ENCODE results near the gene AFAP1.

AFAP1 gene

DNA sequence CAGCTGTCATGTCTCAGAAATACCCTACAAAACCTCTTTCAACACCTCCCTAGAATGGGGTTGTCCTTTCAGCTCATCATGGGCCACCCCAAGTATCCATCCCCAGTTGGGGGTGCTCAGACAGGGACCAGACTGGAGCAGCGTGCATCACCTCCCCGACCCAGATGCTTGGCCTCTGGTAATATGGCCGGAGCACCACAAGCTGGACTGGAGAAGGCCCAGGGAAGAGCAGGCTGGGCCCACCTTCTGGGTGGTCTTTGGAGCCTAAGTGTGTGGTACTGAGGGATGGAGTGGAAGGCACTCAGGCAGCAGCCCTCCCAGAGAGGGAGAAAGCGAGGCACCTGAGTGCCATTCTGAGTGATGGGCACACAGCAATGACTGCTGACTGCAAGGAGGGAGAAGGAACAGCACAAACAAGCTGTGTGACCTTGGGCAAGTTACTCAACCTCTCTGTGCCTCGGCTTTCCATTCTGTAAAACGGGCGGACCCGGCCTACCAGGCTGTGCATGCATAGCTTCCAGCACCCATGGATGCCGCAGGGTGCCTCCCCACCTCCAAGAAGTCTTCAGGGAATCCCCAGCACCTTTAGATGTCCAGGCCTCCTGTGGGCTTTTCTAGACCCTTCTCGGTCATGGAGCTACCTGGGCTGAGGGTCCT is 228.2 kb downstream of the AFAP1 start:
- no peak for FAIRE-seq

DNA sequence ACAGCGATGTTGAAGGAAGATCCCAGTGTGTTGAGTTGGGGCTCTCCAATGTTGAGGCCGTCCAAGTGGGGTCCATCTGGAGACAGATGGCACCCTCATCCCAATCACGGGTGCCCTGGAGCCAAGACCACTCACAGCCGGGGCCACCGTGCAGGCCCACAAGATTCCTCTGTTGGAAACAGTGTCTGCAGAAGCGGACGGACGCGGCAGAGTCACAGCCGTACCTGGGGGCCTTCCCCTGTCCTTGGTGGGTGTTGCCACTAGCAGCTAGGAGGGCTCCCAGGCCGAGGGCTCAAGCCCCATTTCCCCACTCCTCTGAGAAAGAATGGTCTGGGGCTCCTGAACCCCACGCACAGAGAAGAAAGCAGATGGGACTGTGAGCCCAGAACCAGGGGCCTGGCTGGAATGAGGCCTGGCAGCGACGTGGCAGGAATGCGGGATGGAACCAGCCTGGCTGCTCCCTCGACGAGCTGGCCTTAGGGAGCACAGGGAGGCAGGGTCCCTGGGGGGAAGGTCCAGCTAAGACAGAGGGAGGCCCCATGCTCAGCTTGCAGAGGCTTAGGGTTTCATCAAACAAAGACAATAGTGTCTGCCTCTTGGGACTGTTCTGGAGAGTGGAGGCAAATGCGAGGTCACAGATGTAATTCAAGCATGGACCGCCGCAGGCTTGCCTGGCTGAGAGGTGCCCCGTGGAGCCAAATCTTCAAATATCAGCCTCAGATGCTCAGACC is 228.9 kb downstream of the AFAP1 start:
- FAIRE-seq: no peak

DNA sequence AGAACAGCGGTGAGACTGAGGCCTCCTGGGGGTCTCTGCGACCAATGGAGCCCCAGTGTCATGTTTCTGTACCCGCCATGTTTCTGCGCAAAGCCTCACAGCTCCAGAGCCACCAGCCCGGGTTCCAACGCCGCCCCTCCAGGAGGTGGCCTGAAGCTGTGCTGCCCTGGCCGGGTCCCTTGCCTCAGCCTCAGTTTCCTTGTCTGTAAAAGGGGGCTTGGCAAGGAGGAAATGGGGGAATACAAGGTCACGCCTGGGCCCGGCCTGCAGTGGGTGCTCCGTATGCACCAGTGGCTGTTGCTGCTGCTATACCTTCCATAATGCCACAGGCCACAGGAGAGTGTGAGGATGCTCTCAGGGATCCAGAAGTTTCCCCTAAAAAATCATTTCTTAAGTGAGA is 229.5 kb downstream of the AFAP1 start:
- no peak for FAIRE-seq

DNA sequence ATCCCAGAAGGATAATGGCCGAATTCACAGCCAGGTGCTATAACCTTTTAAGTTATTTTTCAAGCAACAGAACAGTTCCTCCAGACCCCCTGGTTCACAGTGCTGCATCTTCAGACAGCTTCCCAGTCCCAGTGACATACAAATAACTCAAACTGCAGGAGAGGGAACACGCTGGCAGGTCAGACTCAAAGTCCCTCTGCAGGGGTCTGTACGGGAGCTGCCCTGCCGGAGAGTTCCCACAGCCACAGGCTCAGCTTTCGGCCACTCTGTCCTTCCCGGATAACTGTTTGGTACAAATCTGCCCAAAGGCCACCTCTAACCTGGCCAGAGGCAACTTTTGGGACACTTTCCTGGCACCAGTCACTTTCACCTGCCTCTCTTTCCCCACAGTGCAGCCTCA is 230.2 kb downstream of the AFAP1 start:
- no peak for FAIRE-seq

DNA sequence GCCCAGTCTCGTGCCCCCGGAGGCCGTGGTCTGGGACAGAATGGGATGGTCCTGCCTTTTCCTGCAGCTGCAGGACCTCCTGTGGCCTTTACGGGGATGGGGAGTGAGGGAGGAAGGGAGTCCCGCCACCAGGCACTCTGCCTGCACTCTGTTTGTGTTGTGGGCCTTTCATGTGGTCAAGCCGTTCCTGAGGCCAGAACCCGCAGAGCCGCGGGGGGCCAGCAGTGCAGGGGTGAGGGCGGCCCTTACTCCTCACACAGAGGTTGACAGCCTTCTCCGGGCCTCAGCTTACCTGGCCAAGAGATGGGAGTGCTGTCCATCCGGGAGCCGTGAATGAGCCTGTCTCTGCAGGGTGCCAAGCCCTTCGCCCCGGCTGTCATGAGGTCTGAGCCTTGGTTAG is 230.7 kb downstream of the AFAP1 start:
- FAIRE-seq: no peak
